Keratinocyte (primary cell): ENCODE measurements around the gene PALB2. TPM values are rescaled to one million over a fixed set of nuclear protein-coding genes. Genes with fewer than 3 reads are reported as not detected.

Experiments
- DNase-seq: peaks from one replicate; pipeline ENCODE4 v3.0.0-alpha.2; 2011; ENCODE audit warnings: low read depth, missing footprints, low spot score
- FAIRE-seq: peaks from 2 replicates; lab custom pipeline; 2011; peaks lifted over from hg19 to GRCh38; lab: Jason Lieb, UNC
- H2AFZ ChIP-seq: 2 replicates; pipeline ENCODE4 v1.6.0; 2012; ENCODE audit warnings: low read length, control low read depth, inconsistent platforms; ENCODE audit not compliant: control insufficient read depth
- H3K27ac ChIP-seq: 2 replicates; pipeline ENCODE4 v1.5.1; 2011; ENCODE audit warnings: low read length; ENCODE audit not compliant: control insufficient read depth, insufficient read depth
- H3K27me3 ChIP-seq: 3 replicates; pipeline ENCODE4 v1.6.0; 2011; ENCODE audit warnings: low read length; ENCODE audit not compliant: control insufficient read depth, insufficient read depth; ENCODE audit errors: extremely low read depth
- H3K36me3 ChIP-seq, 2 experiments: 2 replicates in 1 of 2; 3 replicates in 1 of 2; pipeline ENCODE4 v1.5.1; 2011; ENCODE audit warnings: low read length in 2 of 2, mild to moderate bottlenecking in 1 of 2; ENCODE audit not compliant: control insufficient read depth in 2 of 2, insufficient read depth in 2 of 2; ENCODE audit errors: extremely low read depth in 1 of 2
- H3K4me1 ChIP-seq: 3 replicates; pipeline ENCODE4 v1.5.1; 2011; ENCODE audit warnings: low read length; ENCODE audit not compliant: control insufficient read depth, insufficient read depth; ENCODE audit errors: extremely low read depth
- H3K4me2 ChIP-seq: 3 replicates; pipeline ENCODE4 v1.6.0; 2011; ENCODE audit warnings: low read depth, low read length; ENCODE audit not compliant: control insufficient read depth, insufficient read depth; ENCODE audit errors: extremely low read depth
- H3K4me3 ChIP-seq, 3 experiments: fragments of 200-600 bp in 1 of 3; sonication (generic) in 1 of 3; 2 replicates in 2 of 3; 3 replicates in 1 of 3; pipeline ENCODE4 v1.5.1; 2011 to 2016; ENCODE audit warnings: low read length in 3 of 3, mild to moderate bottlenecking in 3 of 3, control low read depth in 2 of 3, inconsistent platforms in 1 of 3, low read depth in 1 of 3, mixed read lengths in 1 of 3, mixed run types in 1 of 3, moderate library complexity in 1 of 3; ENCODE audit not compliant: control insufficient read depth in 2 of 3, insufficient read depth in 2 of 3; ENCODE audit errors: extremely low read depth in 1 of 3
- H3K79me2 ChIP-seq: 2 replicates; pipeline ENCODE4 v1.6.0; 2012; ENCODE audit warnings: low read length; ENCODE audit not compliant: control insufficient read depth, insufficient read depth
- H3K9ac ChIP-seq: 3 replicates; pipeline ENCODE4 v1.6.0; 2011; ENCODE audit warnings: low read length; ENCODE audit not compliant: control insufficient read depth, insufficient read depth; ENCODE audit errors: extremely low read depth
- H3K9me1 ChIP-seq: 3 replicates; pipeline ENCODE4 v1.6.0; 2011; ENCODE audit warnings: low read length; ENCODE audit not compliant: control insufficient read depth, insufficient read depth; ENCODE audit errors: extremely low read depth
- H3K9me3 ChIP-seq: 2 replicates; pipeline ENCODE4 v1.5.1; 2012; ENCODE audit warnings: low read depth, low read length; ENCODE audit not compliant: control insufficient read depth
- H4K20me1 ChIP-seq: 3 replicates; pipeline ENCODE4 v1.6.0; 2011; ENCODE audit warnings: low read length; ENCODE audit not compliant: control insufficient read depth, insufficient read depth; ENCODE audit errors: extremely low read depth
- CTCF ChIP-seq, 3 experiments: IDR thresholded peaks in 1 of 3; conservative IDR thresholded peaks in 1 of 3; optimal IDR thresholded peaks in 1 of 3; 2 replicates in 2 of 3; 3 replicates in 1 of 3; pipeline versions ENCODE3 to v1.5.1; 2011; ENCODE audit warnings: low read length in 3 of 3, mild to moderate bottlenecking in 3 of 3, moderate library complexity in 2 of 3, control low read depth in 1 of 3, inconsistent platforms in 1 of 3; ENCODE audit not compliant: insufficient read depth in 2 of 3; ENCODE audit errors: extremely low read depth in 1 of 3
- EZH2 ChIP-seq: IDR thresholded peaks from one replicate; pipeline ENCODE4 v1.6.1; 2012; ENCODE audit warnings: inconsistent platforms, mild to moderate bottlenecking, low read length, moderate library complexity
- dilution Hi-C: fragments of 300-500 bp; cut with MboI; formaldehyde crosslinking; loops from one replicate; pipeline ENCODE4 v1.7.0; 2020; ENCODE audit warnings: low sequenced_read_pairs; ENCODE audit not compliant: extremely low pct_ligation_motif_present
- polyA plus RNA-seq, 5 experiments: library from polyadenylated mRNA; depleted of rRNA in 3 of 5; stranded (reverse) in 3 of 5; stranded (forward) in 1 of 5; unstranded in 1 of 5; fragments of >200 nt; gene quantifications; 1 replicate in 1 of 5; 2 replicates in 3 of 5; 3 replicates in 1 of 5; pipeline versions ENCODE4 v1.2.1 to v1.2.3, GENCODE V29; 2011 to 2012; ENCODE audit warnings: missing spikeins in 2 of 5, low read depth in 1 of 5, low replicate concordance in 1 of 5

Gene PALB2
- polyA plus RNA-seq, 1 donor (not counting 4 experiments of a cell fraction or from before 2014, with no cell fraction given), result 18.7 TPM

GRCh38 chr16:23640615-23640930 lies 537 bp downstream of the PALB2 start:
- Histone ChIP-seq H2AFZ (peak overlapping the region; percentile 85), H3K9me3 (no peaks in the 10 kb centered on the region), H3K4me3 (peak overlapping the region; percentile 89 to 99 (median 99)), H3K9ac (peak overlapping the region; percentile 98), H4K20me1 (no peaks in the 10 kb centered on the region), H3K79me2 (peaks cover 51% of the 10 kb centered on the region), H3K27me3 (no peaks in the 10 kb centered on the region), H3K4me1 (peaks cover 13% of the 10 kb centered on the region), H3K27ac (peak overlapping the region; percentile 90), H3K9me1 (peaks cover 2% of the 10 kb centered on the region), H3K36me3 (peaks cover 7 to 8% of the 10 kb centered on the region in 2 experiments), H3K4me2 (peak overlapping the region; percentile 84)
- no peak for DNase-seq
- dilution Hi-C loops, result no loop called here
- FAIRE-seq, result no peak
- TF ChIP-seq EZH2, result no peak
- no peak for TF ChIP-seq CTCF (optimal IDR thresholded peaks at IDR 0.05 in 1 of 3, IDR thresholded peaks at IDR 0.05 in 1 of 3, conservative IDR thresholded peaks at IDR 0.05 in 1 of 3; ENCODE audit: extremely low read depth in 1 of 3, insufficient read depth in 2 of 3, low read length in 3 of 3)

GRCh38 chr16:23635958-23636357 lies 5.2 kb downstream of the PALB2 start:
- Histone ChIP-seq H3K36me3 (peaks cover 9 to 10% of the 10 kb centered on the region in 2 experiments), H3K27ac (no peak overlapping the region), H3K4me2 (no peak overlapping the region), H3K9me3 (no peaks in the 10 kb centered on the region), H3K79me2 (peaks cover 45% of the 10 kb centered on the region), H3K4me3 (no peak overlapping the region), H2AFZ (no peak overlapping the region), H3K27me3 (no peaks in the 10 kb centered on the region), H4K20me1 (no peaks in the 10 kb centered on the region), H3K9me1 (no peaks in the 10 kb centered on the region), H3K9ac (no peak overlapping the region), H3K4me1 (peaks cover 6% of the 10 kb centered on the region)
- dilution Hi-C loops, result no loop called here
- DNase-seq, result no peak
- TF ChIP-seq EZH2 (no peak), CTCF (optimal IDR thresholded peaks at IDR 0.05 in 1 of 3, IDR thresholded peaks at IDR 0.05 in 1 of 3, conservative IDR thresholded peaks at IDR 0.05 in 1 of 3; ENCODE audit: extremely low read depth in 1 of 3, insufficient read depth in 2 of 3, low read length in 3 of 3) (no peak)
- no peak for FAIRE-seq
